ENCODE measurements around the gene CD52. TPM values are rescaled to one million over a fixed set of nuclear protein-coding genes. Genes with fewer than 3 reads are reported as not detected.

The CD52 gene
- polyA plus RNA-seq, 1 donor: 25.3 TPM

DNA sequence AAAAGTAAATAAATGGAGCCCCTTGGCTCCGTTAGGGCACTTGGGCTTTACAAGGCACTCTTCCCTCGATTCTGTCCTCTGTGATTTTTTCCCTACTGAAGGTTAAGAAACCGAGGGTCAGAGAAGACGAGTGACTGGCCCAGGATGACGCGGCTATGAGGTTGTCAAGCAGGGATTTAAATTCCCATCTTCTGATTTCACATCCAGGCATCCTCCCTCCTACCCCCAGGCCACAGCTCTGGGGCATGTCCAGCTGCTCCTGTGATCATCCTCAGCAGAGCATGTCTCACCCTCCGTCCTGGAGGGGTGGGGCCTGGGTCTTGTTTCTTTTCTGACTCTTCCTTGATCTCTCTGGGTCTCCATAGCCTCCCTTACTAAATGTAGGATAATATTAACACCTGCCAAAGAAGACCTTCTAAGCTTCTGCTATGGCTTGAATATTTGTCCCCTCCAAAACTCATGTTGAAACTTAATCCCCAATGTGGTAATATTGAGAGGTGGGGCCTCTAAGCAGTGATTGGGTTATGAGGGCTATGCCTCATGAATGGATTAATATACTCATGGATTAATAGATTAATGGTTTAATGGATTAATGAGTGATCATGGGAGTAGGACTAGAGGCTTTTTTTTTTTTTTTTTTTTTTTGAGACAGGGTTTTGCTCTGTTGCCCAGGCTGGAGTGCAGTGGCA, 31.6 kb downstream of the CD52 start:
- H3K27me3 ChIP-seq (ENCODE audit: control insufficient read depth, insufficient read depth, low read length): no peaks in the 10 kb centered on the region
- no peak overlapping the region for H3K4me3 ChIP-seq (ENCODE audit: low read length)
- no CpG with 5 or more reads among the region's 7 CpGs for WGBS (ENCODE audit: insufficient coverage, low lambda C conversion rate)

DNA sequence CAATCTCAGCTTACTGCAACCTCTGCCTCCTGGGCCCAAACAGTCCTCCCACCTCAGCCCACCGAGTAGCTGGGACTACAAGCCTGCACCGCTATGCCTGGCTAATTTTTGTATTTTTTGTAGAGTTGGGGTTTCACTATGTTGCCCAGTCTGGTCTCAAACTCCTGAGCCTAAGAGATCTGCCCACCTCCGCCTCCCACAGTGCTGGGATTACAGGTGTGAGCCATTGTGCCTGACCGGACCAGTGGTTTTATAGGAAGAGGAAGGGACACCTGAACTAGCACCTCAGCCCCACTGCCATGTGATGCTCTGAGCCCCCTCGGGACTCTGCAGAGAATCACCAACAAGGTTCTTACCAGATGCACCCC, 32.1 kb downstream of the CD52 start:
- Histone ChIP-seq H3K27ac (ENCODE audit: low read length) (peak overlapping the region; percentile 99), H3K9me3 (ENCODE audit: control insufficient read depth, low read depth, low read length) (no peaks in the 10 kb centered on the region)

More for the DNA sequence above, 31.6 kb downstream of the CD52 start:
- Histone ChIP-seq H3K36me3 (ENCODE audit: control insufficient read depth, insufficient read depth, low read length) (no peaks in the 10 kb centered on the region), H3K9me3 (ENCODE audit: control insufficient read depth, low read depth, low read length) (no peaks in the 10 kb centered on the region), H3K4me1 (ENCODE audit: control insufficient read depth, insufficient read depth, low read length) (peaks cover 40% of the 10 kb centered on the region), H3K27ac (ENCODE audit: low read length) (no peak overlapping the region)
- no peak for DNase-seq

DNA sequence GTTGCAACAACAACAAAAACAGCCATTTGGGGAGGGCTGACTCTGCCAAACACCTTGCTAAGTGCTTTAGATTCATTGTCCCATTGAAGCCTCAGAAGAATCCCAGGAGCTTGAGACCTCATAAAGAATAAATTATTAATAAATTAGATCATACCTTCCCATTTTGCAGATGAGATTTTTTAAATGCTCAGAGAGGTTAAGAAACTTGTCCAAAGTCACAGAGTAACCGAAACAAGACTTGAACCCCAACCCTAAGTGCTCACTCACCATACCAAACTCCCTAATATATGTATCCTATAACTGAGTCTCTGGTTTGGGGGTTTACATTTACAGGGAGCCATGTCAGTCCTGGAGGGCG, 32.6 kb downstream of the CD52 start:
- Histone ChIP-seq H3K27ac (ENCODE audit: low read length) (peak overlapping the region; percentile 99), H3K36me3 (ENCODE audit: control insufficient read depth, insufficient read depth, low read length) (no peaks in the 10 kb centered on the region), H3K9me3 (ENCODE audit: control insufficient read depth, low read depth, low read length) (no peaks in the 10 kb centered on the region), H3K27me3 (ENCODE audit: control insufficient read depth, insufficient read depth, low read length) (no peaks in the 10 kb centered on the region), H3K4me1 (ENCODE audit: control insufficient read depth, insufficient read depth, low read length) (peaks cover 50% of the 10 kb centered on the region), H3K4me3 (ENCODE audit: low read length) (no peak overlapping the region)
- 100% methylated on average over 1 of the region's 2 CpGs for WGBS (ENCODE audit: insufficient coverage, low lambda C conversion rate)
- DNase-seq: no peak

More for the DNA sequence above, 32.1 kb downstream of the CD52 start:
- Histone ChIP-seq H3K4me1 (ENCODE audit: control insufficient read depth, insufficient read depth, low read length) (peaks cover 45% of the 10 kb centered on the region), H3K27me3 (ENCODE audit: control insufficient read depth, insufficient read depth, low read length) (no peaks in the 10 kb centered on the region), H3K4me3 (ENCODE audit: low read length) (no peak overlapping the region), H3K36me3 (ENCODE audit: control insufficient read depth, insufficient read depth, low read length) (no peaks in the 10 kb centered on the region)
- DNase-seq: no peak
- WGBS (ENCODE audit: insufficient coverage, low lambda C conversion rate): no CpG with 5 or more reads among the region's 5 CpGs

DNA sequence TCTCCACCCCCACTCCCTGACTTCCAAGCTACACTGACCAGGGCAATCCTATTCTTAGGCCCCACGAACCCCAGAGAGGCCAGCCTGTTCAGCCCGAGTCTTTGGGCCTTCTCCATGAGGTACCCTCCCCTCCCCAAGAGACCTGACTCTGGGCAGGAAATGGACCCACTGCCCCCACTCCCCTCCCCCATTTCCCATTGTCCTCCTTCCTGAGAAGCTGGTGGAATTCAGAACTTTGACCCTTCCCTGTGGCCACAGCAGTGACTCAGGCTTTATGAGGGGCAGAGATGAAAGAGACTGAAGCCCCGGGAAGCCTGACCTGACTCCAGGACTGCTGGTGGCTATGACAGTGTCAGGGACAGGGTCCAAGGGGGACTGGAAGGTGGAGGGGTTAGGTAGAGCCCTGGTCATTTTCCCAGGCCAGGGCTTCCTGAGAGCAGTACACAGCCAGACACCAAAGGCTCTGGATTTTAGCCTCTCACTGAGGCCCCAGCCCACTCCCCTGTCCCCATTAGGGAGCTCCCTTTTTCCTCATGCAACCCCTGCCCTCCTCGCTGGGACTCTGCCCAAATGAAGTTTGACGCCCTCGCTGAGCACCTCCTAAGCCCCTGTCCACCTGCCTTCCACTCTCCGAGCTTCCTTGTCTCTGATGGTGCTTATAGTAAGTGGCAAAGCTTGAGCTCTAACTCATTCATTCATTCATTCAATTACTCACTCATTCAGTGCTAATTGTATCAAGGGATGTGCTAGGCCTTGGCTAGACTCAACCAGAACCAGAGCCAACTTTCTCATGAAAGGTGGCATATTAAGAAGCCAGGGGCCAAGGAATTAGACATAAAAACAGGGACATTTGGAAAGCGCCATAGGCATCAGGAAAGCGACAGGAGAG, 33.2 kb downstream of the CD52 start:
- Histone ChIP-seq H3K27me3 (ENCODE audit: control insufficient read depth, insufficient read depth, low read length) (no peaks in the 10 kb centered on the region), H3K9me3 (ENCODE audit: control insufficient read depth, low read depth, low read length) (no peaks in the 10 kb centered on the region), H3K27ac (ENCODE audit: low read length) (peak overlapping the region; percentile 99), H3K36me3 (ENCODE audit: control insufficient read depth, insufficient read depth, low read length) (no peaks in the 10 kb centered on the region), H3K4me1 (ENCODE audit: control insufficient read depth, insufficient read depth, low read length) (peaks cover 56% of the 10 kb centered on the region), H3K4me3 (ENCODE audit: low read length) (no peak overlapping the region)
- no CpG with 5 or more reads among the region's 9 CpGs for WGBS (ENCODE audit: insufficient coverage, low lambda C conversion rate)
- DNase-seq: peak; percentile 91 to 95

DNA sequence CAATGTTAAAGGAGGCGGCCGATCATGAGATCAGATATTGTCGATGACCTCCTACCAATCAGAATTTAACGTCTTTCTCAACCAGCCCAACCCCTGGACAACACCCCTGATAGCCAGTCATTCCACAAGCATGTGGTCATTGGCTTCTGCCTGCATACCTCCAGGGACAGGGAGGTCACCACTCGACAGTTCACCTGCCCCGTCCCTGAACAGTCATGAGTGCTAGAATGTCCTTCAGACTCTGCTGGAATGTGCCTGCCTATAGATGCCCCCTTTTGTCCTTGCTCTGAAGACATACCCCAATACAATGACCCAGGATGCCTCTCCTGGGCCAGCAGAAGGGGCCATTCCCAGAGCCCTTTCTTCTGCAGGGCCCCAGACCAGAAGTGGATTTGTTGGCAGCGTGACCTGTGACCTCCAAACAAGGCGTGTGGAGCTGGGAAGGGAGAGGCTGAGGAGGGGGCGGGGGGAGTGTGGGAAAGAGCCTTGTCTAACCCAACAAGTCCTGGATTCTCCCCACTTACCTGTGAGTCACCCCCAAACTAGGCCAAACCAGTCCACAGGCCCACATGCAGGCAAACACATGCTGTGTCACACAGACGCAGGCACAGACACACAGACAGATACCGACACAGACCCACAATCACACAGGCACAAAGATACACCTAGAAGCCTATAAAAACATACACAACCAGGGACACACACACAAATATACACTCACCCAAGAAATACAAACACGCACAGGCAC, 34.0 kb downstream of the CD52 start:
- no peaks in the 10 kb centered on the region for H3K36me3 ChIP-seq (ENCODE audit: control insufficient read depth, insufficient read depth, low read length)
- no CpG with 5 or more reads among the region's 12 CpGs for WGBS (ENCODE audit: insufficient coverage, low lambda C conversion rate)
- peak overlapping the region; percentile 99 for H3K27ac ChIP-seq (ENCODE audit: low read length)
- DNase-seq: peak; percentile 88 to 92
- peaks cover 64% of the 10 kb centered on the region for H3K4me1 ChIP-seq (ENCODE audit: control insufficient read depth, insufficient read depth, low read length)
- no peak overlapping the region for H3K4me3 ChIP-seq (ENCODE audit: low read length)
- H3K9me3 ChIP-seq (ENCODE audit: control insufficient read depth, low read depth, low read length): no peaks in the 10 kb centered on the region
- H3K27me3 ChIP-seq (ENCODE audit: control insufficient read depth, insufficient read depth, low read length): no peaks in the 10 kb centered on the region

DNA sequence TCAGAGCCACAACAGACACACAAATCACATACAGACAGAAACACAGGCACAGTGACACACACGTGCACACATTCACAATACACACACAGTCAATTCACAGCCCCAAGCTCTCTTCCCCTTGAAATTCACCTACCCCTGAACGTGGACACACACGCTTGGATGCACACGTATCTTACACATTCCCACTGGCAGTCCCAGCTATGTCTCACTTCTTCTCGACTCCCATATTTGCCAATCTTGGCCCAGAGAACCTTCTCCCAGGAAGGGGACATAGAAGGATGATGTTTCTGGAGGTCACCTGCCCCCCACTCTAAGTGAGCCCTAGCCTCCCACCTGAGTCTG, 34.6 kb downstream of the CD52 start:
- peak overlapping the region; percentile 99 for H3K27ac ChIP-seq (ENCODE audit: low read length)
- peaks cover 69% of the 10 kb centered on the region for H3K4me1 ChIP-seq (ENCODE audit: control insufficient read depth, insufficient read depth, low read length)

DNA sequence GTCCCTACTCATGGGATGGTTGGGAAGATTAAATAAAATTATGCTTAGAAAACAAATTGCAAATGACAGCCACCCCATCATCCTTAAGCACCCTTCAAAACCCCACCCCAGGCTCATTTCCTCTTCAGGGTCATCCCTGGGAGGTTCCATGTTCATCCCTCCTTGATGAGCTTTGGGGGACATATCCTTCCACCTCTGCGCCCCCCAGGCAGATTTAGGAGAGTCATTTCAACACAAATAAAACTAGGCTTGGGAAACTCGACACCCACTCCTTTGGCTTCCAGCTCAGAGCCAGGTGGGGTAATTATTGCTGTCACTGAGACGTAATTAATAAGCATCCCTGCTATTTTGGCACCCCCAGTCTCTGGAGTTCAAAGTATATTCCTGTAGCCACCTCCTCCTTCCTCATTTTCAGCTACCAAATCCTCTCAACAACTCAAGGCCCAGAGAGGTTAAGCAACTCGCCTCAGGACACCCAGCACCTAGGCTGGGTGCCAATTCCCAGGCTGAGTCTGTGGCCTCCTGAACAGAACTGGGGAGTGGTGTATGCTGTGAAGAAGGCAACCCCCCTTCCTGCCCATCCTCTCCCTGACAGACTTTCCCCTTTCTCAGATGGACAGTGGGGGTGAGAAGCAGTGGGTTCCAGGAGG, 35.6 kb downstream of the CD52 start:
- H3K27ac ChIP-seq (ENCODE audit: low read length): peak overlapping the region; percentile 99
- H3K36me3 ChIP-seq (ENCODE audit: control insufficient read depth, insufficient read depth, low read length): no peaks in the 10 kb centered on the region
- H3K4me1 ChIP-seq (ENCODE audit: control insufficient read depth, insufficient read depth, low read length): peaks cover 79% of the 10 kb centered on the region
- H3K9me3 ChIP-seq (ENCODE audit: control insufficient read depth, low read depth, low read length): no peaks in the 10 kb centered on the region
- H3K27me3 ChIP-seq (ENCODE audit: control insufficient read depth, insufficient read depth, low read length): no peaks in the 10 kb centered on the region
- H3K4me3 ChIP-seq (ENCODE audit: low read length): peak overlapping the region; percentile 29
- DNase-seq: no peak
- WGBS (ENCODE audit: insufficient coverage, low lambda C conversion rate): no CpG with 5 or more reads among the region's 4 CpGs

More for the DNA sequence above, 34.6 kb downstream of the CD52 start:
- Histone ChIP-seq H3K9me3 (ENCODE audit: control insufficient read depth, low read depth, low read length) (no peaks in the 10 kb centered on the region), H3K27me3 (ENCODE audit: control insufficient read depth, insufficient read depth, low read length) (no peaks in the 10 kb centered on the region), H3K4me3 (ENCODE audit: low read length) (no peak overlapping the region), H3K36me3 (ENCODE audit: control insufficient read depth, insufficient read depth, low read length) (no peaks in the 10 kb centered on the region)
- WGBS (ENCODE audit: insufficient coverage, low lambda C conversion rate): no CpG with 5 or more reads among the region's 5 CpGs
- peak in 1 of 2 donors; percentile 43 for DNase-seq

DNA sequence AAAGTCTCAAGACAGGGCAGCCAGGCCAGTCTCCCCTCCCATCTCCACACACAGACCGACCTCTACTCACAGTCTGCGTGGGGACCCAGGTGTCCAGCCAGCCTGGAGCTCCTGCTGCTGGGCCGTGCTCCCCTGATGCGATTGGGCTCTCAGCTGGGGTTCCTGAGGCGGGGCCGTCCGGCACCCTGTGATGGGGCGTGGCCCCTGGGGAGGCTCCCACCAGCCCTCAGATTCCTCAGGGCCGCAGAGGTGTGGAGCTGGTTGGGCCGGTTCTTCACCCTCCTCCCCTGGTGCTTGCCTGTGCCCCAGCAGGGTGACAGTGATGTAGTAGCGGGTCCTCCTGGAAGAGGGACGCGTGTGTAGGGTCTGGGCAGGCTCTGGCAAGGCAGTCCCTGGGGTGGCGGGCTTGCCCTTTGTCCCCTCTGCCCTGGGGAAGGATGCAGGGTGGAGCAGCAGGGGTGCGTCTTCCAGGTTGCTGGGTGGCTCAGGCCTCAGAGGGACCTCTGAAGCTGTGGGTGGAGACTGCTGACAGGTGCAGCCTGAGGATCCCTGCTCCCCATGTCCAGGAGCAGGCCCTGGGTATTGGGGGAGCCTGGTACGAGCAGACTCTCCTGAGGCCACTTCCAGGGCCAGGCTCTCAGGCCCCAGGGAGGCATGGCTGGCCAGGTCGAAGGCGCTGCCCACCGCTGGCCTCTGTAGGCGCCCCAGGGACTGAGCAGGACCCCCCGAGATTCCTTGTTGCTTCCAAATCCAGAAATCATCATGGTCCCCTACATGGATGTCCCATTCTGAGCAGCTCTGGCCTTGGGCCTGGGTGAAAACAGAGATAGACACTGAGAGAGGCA, 36.4 kb downstream of the CD52 start, which contains the start of gene CRYBG2:
TSS of gene CRYBG2 (minus strand) at position 155 of the 845 bp plus-strand sequence. CDS start 7,473 bp downstream, outside the sequence.
- Histone ChIP-seq H3K36me3 (ENCODE audit: control insufficient read depth, insufficient read depth, low read length) (no peaks in the 10 kb centered on the region), H3K4me3 (ENCODE audit: low read length) (peak within 1 kb of the TSS; percentile 29), H3K27ac (ENCODE audit: low read length) (peak within 1 kb of the TSS; percentile 99), H3K27me3 (ENCODE audit: control insufficient read depth, insufficient read depth, low read length) (peaks cover 4% of the 10 kb centered on the region), H3K9me3 (ENCODE audit: control insufficient read depth, low read depth, low read length) (no peaks in the 10 kb centered on the region), H3K4me1 (ENCODE audit: control insufficient read depth, insufficient read depth, low read length) (peaks cover 86% of the 10 kb centered on the region)
- DNase-seq: peak; percentile 83 to 91
- no CpG with 5 or more reads among the region's 21 CpGs for WGBS (ENCODE audit: insufficient coverage, low lambda C conversion rate)

DNA sequence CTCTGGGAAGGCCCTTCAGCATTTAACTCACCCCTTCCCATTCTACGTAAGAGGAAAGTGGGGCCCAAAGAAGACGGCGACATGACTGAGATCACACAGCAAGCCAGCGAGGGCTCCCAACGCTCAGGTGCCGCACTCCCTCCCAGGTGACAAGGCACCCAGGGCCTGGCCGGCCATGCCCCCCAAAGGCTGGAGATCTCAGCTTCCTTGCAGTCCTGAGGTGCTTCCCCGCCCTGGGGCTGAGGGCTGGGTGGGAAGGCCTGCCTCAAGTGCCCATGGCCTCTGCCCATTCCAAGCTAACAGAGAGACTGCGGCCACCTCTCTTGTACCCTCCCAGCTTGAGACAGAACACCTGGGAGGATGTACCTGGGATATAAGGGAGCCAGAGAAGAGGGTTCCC, 37.2 kb downstream of the CD52 start:
- Histone ChIP-seq H3K4me3 (ENCODE audit: low read length) (no peak overlapping the region), H3K36me3 (ENCODE audit: control insufficient read depth, insufficient read depth, low read length) (no peaks in the 10 kb centered on the region), H3K4me1 (ENCODE audit: control insufficient read depth, insufficient read depth, low read length) (peaks cover 93% of the 10 kb centered on the region), H3K27me3 (ENCODE audit: control insufficient read depth, insufficient read depth, low read length) (peaks cover 7% of the 10 kb centered on the region), H3K9me3 (ENCODE audit: control insufficient read depth, low read depth, low read length) (peaks cover 2% of the 10 kb centered on the region), H3K27ac (ENCODE audit: low read length) (peak overlapping the region; percentile 99)
- no peak for DNase-seq
- no CpG with 5 or more reads among the region's 9 CpGs for WGBS (ENCODE audit: insufficient coverage, low lambda C conversion rate)

Data from large intestine (tissue), 3 donors.